Caki2 (cell line): ENCODE results near the gene WDR53. TPM values are rescaled to one million over a fixed set of nuclear protein-coding genes. Genes with fewer than 3 reads are reported as not detected.
A peak's percentile ranks its signal among the peaks of the same experiment; 100 is the strongest.
"Not testable (repeated sequence)": the region's sequence is repeated elsewhere in the genome, so short reads cannot be mapped to it uniquely, and the experiment has no call there.

Experiments
- DNase-seq: peaks from one replicate; pipeline ENCODE4 v3.0.0-alpha.2; 2015; ENCODE audit warnings: low read depth
- in situ Hi-C: cut with HindIII; loops from 2 replicates; pipeline ENCODE4 v1.10.0; 2016; ENCODE audit warnings: low sequenced_read_pairs, low pct_unique_long_range_greater_than_20kb, mixed read lengths
- total RNA-seq: library from RNA; depleted of rRNA; stranded (reverse); fragments of >200 nt; shearing (Covaris generic); gene quantifications from 2 replicates; pipeline ENCODE4 v1.2.3, GENCODE V29; 2014; ENCODE audit warnings: low replicate concordance

Gene WDR53
- total RNA-seq, 1 experiment from 2014 or later, result 5.8 TPM

DNA sequence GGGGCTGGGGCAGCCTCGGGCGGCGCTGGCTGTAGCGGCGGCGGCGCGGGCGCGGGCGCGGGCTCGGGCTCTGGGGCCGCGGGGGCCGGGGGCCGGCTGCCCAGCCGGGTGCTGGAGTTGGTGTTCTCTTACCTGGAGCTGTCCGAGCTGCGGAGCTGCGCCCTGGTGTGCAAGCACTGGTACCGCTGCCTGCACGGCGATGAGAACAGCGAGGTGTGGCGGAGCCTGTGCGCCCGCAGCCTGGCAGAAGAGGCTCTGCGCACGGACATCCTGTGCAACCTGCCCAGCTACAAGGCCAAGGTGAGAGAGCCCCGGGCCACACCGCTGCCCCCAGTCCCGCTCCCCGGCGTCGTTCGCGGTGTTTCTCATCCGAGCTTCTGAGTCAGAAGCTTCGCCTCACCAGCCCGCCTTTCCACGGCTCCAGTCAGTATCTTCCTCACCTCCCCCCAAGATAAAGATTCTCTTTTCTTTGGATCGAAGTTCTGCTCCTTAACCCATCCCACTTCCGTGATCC lies 706 bp upstream of the WDR53 start:
- in situ Hi-C loops, result no loop called here
- peak; percentile 37 for DNase-seq

DNA sequence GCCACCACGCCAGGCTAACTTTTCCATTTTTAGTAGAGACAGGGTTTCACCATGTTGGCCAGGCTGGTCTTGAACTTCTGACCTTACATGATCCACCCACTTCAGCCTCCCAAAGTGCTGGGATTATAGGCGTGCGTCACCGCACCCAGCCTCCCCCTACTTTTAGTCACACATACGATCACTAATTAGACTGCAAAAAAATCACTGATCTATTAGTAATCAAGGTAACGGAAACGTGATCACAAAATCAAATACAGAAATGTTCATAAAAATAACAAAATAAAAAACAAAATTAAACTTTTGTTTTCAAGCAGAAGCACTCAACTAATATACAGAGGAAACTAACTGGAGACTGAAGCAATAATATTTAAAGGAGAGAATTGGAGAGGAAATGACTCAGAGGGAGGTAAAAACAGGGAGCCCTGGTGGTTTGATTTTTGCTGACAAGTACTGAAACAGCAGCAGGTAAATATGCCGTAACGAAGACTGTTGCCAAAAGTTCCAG lies 4.6 kb downstream of the WDR53 start:
- in situ Hi-C loops, result no loop called here
- DNase-seq, result peak; percentile 43

DNA sequence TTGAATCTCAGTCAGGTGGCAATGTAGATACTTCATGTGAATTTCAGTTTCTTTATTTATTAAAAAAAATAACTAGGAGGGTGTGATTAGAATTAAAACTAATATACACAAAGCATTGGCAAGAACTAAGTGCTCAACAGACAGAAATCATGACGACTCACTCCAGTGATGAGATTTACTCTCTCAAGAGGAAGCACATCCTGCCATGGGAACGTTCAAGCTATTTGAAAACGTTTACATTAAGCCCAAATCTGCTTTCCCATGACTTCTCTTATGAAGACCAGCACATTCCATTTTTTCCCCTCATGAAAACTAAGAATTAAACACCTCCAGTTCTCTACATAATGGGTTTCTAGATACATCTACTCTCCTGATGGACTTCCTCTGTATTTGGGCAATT lies 8.5 kb downstream of the WDR53 start:
- no peak for DNase-seq

DNA sequence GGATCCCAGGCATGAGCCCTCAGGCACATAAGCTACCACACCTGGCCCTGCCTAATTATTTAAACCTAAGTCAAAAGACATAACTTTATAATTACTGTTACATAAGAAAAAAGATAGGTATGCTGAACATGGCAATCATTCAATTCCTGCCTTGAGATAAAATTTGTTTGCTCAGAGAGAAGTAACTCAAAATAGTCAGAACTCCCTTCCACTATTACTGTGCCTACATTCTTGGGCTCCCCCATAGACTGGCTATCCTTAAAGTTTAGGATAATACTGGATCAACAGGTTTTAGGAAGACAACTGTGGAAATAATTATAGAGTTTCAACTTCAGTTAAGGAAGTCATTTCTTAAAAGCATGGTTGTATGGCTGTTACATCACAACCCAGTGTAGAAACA lies 9.9 kb downstream of the WDR53 start:
- in situ Hi-C loops, result no loop called here
- no peak for DNase-seq

More for the DNA sequence above, 8.5 kb downstream of the WDR53 start:
- in situ Hi-C loops, result no loop called here

DNA sequence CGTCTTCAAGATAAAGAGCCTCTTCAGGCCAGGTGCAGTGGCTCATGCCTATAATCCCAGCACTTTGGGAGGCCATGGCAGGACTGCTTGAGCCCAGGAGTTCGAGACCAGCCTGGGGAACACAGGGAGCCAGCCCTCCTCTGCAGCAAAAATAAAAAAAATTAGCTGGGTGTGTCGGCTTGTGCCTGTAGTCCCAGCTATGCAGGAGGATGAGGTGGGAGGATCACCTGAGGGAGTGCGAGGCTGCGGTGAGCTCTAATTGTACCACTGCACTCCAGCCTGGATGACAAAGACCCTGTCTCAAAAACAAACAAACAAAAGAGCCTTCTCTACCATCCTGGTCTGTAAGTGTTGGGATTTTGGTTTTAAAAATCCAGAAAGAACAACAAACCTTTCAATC lies 11.1 kb downstream of the WDR53 start:
- in situ Hi-C loops, result no loop called here
- DNase-seq, result no peak

DNA sequence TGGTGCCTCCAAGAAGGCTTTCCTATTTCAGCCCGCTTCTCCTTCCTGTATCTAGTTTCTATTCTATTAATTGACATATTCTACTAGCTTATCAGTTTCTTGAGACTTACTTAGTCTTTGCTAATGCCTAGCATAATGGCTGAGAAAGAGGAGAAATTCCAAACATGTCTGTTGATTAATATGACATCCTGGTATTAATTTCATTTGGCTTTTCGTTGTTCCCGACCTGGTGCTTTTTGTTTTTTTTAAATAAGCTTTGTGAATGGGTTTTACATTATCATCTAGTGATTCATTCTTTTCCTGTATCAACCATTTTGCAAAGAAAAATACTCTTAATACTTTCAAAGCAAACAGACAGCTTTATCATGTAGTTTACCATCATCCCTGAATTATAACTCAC lies 13.1 kb downstream of the WDR53 start:
- in situ Hi-C loops, result no loop called here
- no peak for DNase-seq

DNA sequence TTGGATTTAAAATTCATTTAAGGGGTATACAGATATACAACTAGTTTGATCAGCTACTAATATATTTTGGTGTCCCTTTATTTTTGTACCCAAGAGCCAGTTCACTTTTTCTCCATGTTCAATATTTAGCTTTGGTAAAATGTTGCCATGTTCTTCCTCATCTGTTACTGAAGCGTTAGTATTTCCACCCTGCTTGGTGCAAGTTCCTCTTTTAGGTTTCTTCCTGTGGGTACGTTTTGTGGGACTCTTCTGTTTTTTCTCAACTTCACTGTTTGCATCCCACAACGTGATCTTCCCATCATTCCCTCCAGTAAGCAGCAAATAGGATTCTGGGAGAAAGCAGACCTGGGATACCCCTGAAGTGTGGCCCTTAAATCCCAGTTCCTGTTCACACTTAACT lies 14.1 kb downstream of the WDR53 start:
- DNase-seq, result no peak
- in situ Hi-C loops, result no loop called here

DNA sequence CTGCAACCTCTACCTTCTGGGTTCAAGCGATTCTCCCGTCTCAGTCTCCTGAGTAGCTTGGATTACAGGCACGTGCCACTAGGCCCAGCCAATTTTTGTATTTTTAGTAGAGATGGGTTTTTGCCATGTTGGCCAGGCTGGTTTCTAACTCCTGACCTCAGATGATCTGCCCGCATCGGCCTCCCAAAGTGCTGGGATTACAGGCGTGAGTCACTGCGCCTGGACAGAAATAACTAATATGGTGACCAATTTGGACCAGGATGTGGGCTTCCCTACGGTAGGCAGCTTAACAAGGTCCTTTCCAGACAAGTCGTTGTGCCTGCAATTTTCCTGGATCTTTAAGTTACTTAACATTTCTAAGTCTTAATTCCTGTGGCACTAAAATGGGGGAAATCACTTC lies 14.8 kb downstream of the WDR53 start:
- in situ Hi-C loops, result no loop called here
- no peak for DNase-seq

DNA sequence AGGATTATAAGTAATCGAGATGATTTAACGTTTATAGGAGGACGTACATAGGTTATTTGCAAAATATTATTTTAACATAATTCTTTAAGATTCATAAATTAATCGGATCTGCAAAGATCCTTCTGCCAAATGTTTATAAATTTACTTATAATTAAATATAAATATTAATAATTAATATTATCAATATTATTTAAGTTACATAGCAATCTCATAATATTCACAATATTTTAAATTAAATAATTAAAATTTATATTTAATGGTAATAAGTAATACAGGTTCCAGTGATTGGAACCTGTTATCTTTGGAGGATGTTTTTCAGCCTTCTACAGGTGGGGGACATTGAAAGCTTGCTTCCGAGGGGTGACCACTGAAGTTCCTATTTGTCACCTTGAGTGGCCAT lies 16.1 kb downstream of the WDR53 start:
- DNase-seq, result no peak
- in situ Hi-C loops, result no loop called here

DNA sequence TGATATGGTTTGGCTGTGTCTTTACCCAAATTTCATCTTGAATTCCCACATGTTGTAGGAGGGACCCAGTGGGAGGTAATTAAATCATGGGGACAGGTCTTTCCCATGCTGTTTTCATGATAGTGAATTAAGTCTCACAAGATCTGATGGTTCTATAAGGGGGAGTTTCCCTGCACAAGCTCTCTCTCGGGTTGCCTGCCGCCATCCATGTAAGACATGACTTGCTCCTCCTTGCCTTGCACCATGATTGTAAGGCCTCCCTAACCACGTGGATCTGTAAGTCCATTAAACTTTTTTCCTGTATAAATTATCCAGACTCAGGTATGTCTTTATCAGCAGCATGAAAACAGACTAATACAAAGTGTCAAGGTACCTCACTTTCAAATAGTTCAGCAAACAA lies 18.2 kb downstream of the WDR53 start:
- DNase-seq, in situ Hi-C loops: not testable (repeated sequence)

DNA sequence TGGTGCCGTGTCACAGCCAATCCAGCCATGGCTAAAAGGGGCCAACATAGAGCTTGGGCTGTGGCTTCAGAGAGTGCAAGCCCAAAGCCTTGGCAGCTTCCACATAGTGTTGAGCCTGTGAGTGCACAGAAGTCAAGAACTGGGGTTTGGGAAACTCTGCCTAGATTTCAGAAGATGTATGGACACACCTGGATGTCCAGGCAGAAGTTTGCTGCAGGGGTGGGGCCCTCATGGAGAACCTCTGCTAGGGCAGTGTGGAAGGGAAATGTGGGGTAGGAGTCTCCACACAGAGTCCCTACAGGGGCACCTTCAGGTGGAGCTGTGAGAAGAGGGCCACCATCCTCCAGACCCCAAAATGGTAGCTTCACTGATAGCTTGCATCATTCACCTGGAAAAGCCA lies 19.0 kb downstream of the WDR53 start:
- in situ Hi-C loops, DNase-seq: not testable (repeated sequence)

DNA sequence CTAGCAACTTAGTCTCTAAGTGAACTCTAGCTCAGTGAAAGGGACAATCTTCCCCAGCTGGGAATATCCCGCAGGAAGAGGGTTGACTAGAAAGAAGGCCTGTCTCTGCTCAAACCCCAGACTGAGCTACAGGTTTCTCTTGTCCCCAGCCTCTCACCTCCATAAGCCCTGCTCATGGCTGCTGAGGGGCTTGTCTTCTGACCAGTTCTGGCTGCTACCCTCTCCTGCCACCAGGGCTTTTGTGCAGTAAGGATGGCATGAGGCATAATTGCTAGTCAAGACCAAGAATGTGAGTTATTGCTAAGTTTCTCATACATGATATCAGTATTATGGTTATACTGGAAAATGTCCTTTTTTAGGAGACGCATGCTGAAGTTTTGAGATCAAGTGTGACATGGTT lies 21.3 kb downstream of the WDR53 start:
- DNase-seq, result no peak
- in situ Hi-C loops, result no loop called here

DNA sequence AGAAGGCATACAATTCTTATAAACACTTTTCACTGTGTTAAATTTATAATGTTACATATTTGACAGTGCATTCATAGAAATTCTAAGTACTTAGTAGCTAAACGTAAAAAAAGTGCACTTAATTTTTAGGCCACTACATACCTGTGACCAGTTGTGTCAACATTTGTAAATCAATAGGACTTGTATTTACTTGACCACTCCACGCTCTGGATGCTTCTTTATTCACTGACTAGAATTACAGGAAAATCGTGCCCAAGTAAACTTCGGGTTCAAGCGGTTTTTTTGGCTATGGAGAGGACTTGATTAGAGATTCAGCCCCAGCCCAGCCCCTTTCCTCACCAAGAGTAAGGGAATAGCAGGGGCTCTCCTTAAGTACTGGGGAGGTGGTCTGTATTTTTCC lies 21.8 kb downstream of the WDR53 start:
- in situ Hi-C loops, result no loop called here
- DNase-seq, result no peak

DNA sequence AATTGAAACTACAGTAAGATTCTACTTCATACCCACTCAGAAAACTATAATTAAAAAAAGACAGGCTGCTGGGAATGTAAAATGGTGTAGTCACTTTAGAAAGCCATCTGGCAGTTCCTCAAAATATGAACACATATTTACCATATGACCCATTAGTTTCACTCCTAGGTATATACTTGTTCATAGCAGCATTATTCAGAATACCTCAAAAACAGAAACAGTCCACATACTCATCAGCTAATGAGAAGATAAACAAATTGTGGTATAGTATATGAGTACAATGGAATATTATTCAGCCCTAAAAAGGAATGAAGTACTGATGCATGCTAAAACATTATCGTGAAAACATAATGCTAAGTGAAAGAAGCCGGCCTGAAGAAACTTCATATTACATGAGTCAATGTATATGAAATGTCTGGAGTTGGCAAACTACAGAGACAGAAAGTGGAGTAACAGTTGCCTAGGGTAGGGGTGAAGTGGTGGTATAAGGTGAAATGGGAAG lies 23.8 kb downstream of the WDR53 start:
- DNase-seq, result no peak
- in situ Hi-C loops, result no loop called here

DNA sequence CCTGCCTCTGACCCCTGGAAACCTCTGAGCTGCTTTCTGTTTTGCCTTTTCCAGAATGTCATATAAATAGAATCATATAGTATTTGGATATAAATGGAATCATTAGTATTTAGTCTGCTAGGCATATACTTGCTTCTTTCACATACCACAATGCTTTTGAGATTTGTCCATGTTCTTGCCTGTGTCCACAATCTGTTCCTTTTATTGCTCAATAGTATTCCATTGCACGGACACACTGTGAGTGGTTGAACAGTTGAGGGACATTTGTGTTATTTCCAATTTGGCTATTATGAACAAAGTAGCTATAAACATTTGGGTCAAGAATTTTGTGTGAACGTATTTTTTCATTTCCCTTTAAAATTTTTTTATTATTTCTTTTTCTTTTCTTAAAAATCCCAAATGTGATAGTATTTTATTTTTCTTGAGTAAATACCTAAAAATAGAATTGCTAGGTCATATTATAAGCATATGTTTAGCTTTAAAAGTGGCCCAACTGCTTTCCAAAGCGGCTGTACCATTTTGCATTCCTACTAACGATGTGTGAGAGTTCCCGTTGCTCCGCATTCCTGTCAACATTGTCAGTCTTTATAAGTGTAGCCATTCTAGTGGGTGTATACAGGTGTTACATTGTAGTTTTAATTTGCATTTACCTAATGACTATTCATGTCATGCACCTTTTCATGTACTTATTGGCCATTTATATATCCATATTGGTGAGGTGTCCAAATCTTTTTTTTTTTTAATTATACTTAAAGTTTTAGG lies 26.5 kb downstream of the WDR53 start:
- DNase-seq, result no peak
- in situ Hi-C loops, result no loop called here

DNA sequence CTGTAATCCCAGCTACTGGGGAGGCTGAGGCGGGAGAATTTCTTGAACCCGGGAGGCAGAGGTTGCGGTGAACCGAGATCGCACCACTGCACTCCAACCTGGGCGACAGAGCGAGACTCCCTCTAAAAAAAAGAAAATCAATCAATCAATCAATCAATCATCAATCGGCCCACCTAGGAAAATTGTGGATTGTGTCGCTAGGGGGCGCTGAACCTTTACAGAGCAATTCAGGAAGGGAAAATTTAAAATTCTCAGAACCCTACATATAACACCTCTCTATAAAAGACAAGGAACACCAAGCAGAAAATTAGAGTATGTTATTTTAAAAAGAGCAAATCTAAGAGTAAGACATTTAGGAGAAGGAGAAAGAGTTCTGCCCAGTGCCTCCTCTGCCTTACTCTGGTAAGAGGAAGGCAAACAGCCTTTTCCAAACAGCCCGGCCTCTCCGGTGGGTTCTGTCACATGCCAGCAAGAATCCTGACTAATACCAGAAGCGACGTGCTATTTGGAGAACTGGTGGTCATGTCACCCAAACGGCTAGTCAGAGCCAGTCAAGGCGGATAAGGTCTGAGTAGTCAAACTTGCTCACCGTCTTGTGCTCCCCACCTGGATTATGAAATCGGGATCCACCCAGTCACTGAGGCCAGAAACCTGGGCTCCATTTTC lies 30.9 kb downstream of the WDR53 start:
- in situ Hi-C loops, result no loop called here

DNA sequence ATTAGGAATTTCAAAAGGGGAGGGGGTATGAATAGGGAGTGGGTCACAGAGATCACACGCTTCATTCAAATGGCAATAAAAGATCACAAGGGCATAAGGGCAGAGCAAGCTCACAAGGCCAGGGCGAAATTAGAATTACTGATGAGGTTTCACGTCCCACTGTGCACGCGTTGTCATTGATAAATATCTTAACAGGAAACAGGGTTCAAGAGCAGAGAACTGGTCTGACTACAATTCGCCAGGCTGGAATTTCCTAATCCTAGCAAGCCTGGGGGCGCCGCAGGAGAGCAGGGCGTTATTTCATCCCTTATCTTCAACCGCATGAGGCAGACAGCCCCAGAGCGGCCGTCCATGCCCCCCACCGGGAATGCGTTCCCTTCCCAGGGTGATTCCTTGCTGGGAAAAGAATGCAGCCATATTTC lies 35.1 kb downstream of the WDR53 start:
- in situ Hi-C loops, result no loop called here
- DNase-seq, result no peak

More for the DNA sequence above, 30.9 kb downstream of the WDR53 start:
- DNase-seq, result no peak

DNA sequence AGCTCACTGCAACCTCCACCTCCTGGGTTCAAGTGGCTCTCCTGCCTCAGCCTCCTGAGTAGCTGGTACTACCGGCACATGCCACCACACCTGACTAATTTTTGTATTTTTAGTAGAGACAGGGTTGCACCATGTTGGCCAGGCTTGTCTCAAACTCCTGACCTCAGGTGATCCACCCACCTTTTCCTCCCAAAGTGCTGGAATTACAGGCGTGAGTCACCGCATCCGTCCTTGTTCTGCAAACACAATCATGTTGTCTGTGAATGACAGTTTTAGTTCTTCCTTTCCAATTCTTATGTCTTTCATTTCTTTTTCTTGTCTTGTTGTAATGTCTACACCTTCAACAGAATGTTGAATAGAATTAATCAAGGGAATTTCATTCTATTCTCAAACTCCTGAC lies 36.9 kb downstream of the WDR53 start:
- DNase-seq, result no peak

DNA sequence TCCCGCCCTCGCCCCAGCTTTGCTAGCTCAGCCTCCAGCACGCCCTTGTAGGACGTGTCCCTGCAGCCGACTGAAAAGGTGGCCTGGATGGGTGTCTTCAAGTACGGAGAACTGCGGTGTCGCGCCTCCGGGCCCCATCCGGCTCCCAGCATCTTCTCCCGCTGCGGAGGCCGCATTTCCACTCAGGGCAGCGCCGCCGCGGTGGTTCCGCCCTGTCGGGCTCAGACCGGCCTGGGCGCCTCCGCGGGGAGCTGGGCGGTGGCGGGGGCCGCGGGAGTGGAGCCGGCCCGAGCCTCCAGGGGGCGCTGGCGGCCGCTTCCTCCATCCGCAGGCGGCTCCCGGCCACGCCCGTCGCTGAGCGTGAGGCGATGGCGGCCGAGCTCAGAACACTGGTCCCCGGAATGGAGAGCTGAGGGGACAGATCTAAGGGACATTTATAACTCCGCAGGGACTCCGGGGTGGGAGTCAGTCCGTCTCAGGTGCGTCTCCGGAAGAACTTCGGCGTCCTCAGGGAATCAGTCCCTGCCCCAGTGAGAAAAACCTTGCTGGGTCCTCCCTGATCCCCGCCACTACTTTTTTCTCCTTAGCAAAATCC lies 39.6 kb downstream of the WDR53 start:
- in situ Hi-C loops, result no loop called here
- peak; percentile 78 for DNase-seq

More for the DNA sequence above, 36.9 kb downstream of the WDR53 start:
- in situ Hi-C loops, result no loop called here
